IMR-90 (cell line): Measurements from ENCODE around the gene RIPK3. TPM values are rescaled to one million over a fixed set of nuclear protein-coding genes. Genes with fewer than 3 reads are reported as not detected.

Source experiments
- ATAC-seq: fragments of 200-7000 bp; cut with Tn5 transposase; 2 replicates; pipeline ENCODE4 v1.9.1; 2020; ENCODE audit warnings: low read depth, mild to moderate bottlenecking, moderate library complexity
- BruUV-seq: library from RNA; stranded (reverse); fragments of 400-500 nt; replicated peaks from 2 replicates; lab custom pipeline; 2021; lab: Mats Ljungman, UMichigan
- CTCF ChIA-PET: fragments of 300-600 bp; formaldehyde crosslinking; extraction: SDS; loops from one replicate; lab custom pipeline; 2021; ENCODE audit warnings: antibody characterized with exemption; lab: Yijun Ruan, JAX
- POLR2A ChIA-PET: fragments of 300-600 bp; sonication (Branson Sonifier 250); formaldehyde crosslinking; loops from one replicate; lab custom pipeline; 2022; ENCODE audit warnings: antibody characterized with exemption; ENCODE audit not compliant: unreplicated experiment; lab: Charles Lee
- DNase-seq: peaks from one replicate; pipeline ENCODE4 v3.0.0; 2013
- H2AFZ ChIP-seq: replicated peaks from 2 replicates; pipeline ENCODE3; 2013; ENCODE audit warnings: low read length, mild to moderate bottlenecking; ENCODE audit not compliant: poor library complexity
- H2AK5ac ChIP-seq: 2 replicates; pipeline ENCODE4 v1.6.1; 2013; ENCODE audit warnings: low read depth, low read length, inconsistent platforms
- H2AK9ac ChIP-seq: replicated peaks from 2 replicates; pipeline ENCODE3; 2013; ENCODE audit warnings: mild to moderate bottlenecking, low read depth, low read length, moderate library complexity; ENCODE audit not compliant: poor library complexity
- H2BK120ac ChIP-seq: 2 replicates; pipeline ENCODE4 v1.6.1; 2013; ENCODE audit warnings: low read depth, low read length, inconsistent platforms
- H2BK15ac ChIP-seq: 3 replicates; pipeline ENCODE4 v1.6.1; 2013; ENCODE audit warnings: low read depth, low read length, inconsistent platforms
- H2BK20ac ChIP-seq: 2 replicates; pipeline ENCODE4 v1.6.1; 2013; ENCODE audit warnings: low read depth, mild to moderate bottlenecking, inconsistent platforms, low read length, moderate library complexity
- H2BK5ac ChIP-seq: 2 replicates; pipeline ENCODE4 v1.6.1; 2013; ENCODE audit warnings: mild to moderate bottlenecking, low read depth, low read length, inconsistent platforms; ENCODE audit not compliant: poor library complexity, severe bottlenecking
- H3K14ac ChIP-seq: replicated peaks from 2 replicates; pipeline ENCODE4 v1.6.1; 2013; ENCODE audit warnings: low read depth, low read length, inconsistent platforms
- H3K18ac ChIP-seq: 2 replicates; pipeline ENCODE4 v1.6.1; 2013; ENCODE audit warnings: low read depth, low read length, control low read depth
- H3K23ac ChIP-seq: 2 replicates; pipeline ENCODE4 v1.6.1; 2013; ENCODE audit warnings: low read depth, low read length, inconsistent platforms
- H3K27ac ChIP-seq: 2 replicates; pipeline ENCODE4 v1.5.1; 2013; ENCODE audit warnings: mild to moderate bottlenecking, control low read depth, low read length; ENCODE audit not compliant: insufficient read depth
- H3K27me3 ChIP-seq: 2 replicates; pipeline ENCODE4 v1.6.1; 2013; ENCODE audit warnings: low read length; ENCODE audit not compliant: control insufficient read depth, insufficient read depth
- H3K36me3 ChIP-seq: 2 replicates; pipeline ENCODE4 v1.6.1; 2013; ENCODE audit warnings: low read length, mixed read lengths; ENCODE audit not compliant: control insufficient read depth, insufficient read depth
- H3K4ac ChIP-seq: 2 replicates; pipeline ENCODE4 v1.6.1; 2013; ENCODE audit warnings: low read depth, low read length, inconsistent platforms
- H3K4me1 ChIP-seq: 2 replicates; pipeline ENCODE4 v1.6.1; 2013; ENCODE audit warnings: low read length, mixed read lengths; ENCODE audit not compliant: control insufficient read depth, insufficient read depth
- H3K4me2 ChIP-seq: 2 replicates; pipeline ENCODE4 v1.6.1; 2013; ENCODE audit warnings: low read depth, mild to moderate bottlenecking, control low read depth, low read length, moderate library complexity
- H3K4me3 ChIP-seq: 2 replicates; pipeline ENCODE4 v1.5.1; 2013; ENCODE audit warnings: low read depth, mild to moderate bottlenecking, control low read depth, low read length, moderate library complexity; ENCODE audit not compliant: insufficient read depth
- H3K56ac ChIP-seq: 2 replicates; pipeline ENCODE4 v1.6.1; 2013; ENCODE audit warnings: low read length, inconsistent platforms; ENCODE audit not compliant: insufficient read depth; ENCODE audit errors: extremely low read depth
- H3K79me1 ChIP-seq, 2 experiments: 2 replicates each; pipeline ENCODE4 v1.6.1; 2013; ENCODE audit warnings: low read length in 2 of 2, inconsistent platforms in 1 of 2, low read depth in 1 of 2
- H3K9ac ChIP-seq: 2 replicates; pipeline ENCODE4 v1.6.1; 2013; ENCODE audit warnings: low read depth, low read length, control low read depth
- H3K9me1 ChIP-seq: 2 replicates; pipeline ENCODE4 v1.6.1; 2013; ENCODE audit warnings: low read length, inconsistent platforms; ENCODE audit not compliant: insufficient read depth
- H3K9me3 ChIP-seq: 2 replicates; pipeline ENCODE4 v1.6.1; 2013; ENCODE audit warnings: low read length; ENCODE audit not compliant: control insufficient read depth, insufficient read depth
- H4K20me1 ChIP-seq: 2 replicates; pipeline ENCODE4 v1.6.1; 2013; ENCODE audit warnings: low read length, inconsistent platforms; ENCODE audit not compliant: insufficient read depth
- H4K5ac ChIP-seq: 2 replicates; pipeline ENCODE4 v1.6.1; 2013; ENCODE audit warnings: mild to moderate bottlenecking, low read depth, low read length, control low read depth
- H4K8ac ChIP-seq, 2 experiments: 2 replicates each; pipeline ENCODE4 v1.6.1; 2013; ENCODE audit warnings: low read depth in 2 of 2, low read length in 2 of 2, control low read depth in 1 of 2, inconsistent platforms in 1 of 2
- H4K91ac ChIP-seq: 2 replicates; pipeline ENCODE4 v1.6.1; 2013; ENCODE audit warnings: low read depth, low read length, inconsistent platforms; ENCODE audit not compliant: insufficient read depth
- BHLHE40 ChIP-seq: fragments of 150-350 bp; IDR thresholded peaks from 2 replicates; pipeline ENCODE4 v1.6.1; 2016; ENCODE audit warnings: mild to moderate bottlenecking, low read depth, low read length
- CEBPB ChIP-seq: IDR thresholded peaks from 2 replicates; pipeline ENCODE4 v1.6.1; 2012; ENCODE audit warnings: low read depth, low read length, improper control_type of control experiment
- CHD1 ChIP-seq: IDR thresholded peaks from 2 replicates; pipeline ENCODE4 v1.6.1; 2012; ENCODE audit warnings: low read depth, low read length, improper control_type of control experiment
- ELK1 ChIP-seq: fragments of 150-350 bp; IDR thresholded peaks from 2 replicates; pipeline ENCODE4 v1.6.1; 2016; ENCODE audit warnings: low read depth, mild to moderate bottlenecking, low read length, moderate library complexity, borderline replicate concordance
- FOS ChIP-seq: fragments of 150-350 bp; IDR thresholded peaks from 2 replicates; pipeline ENCODE4 v1.6.1; 2016; ENCODE audit warnings: low read depth, low read length
- MAFK ChIP-seq: IDR thresholded peaks from 2 replicates; pipeline ENCODE4 v1.6.1; 2012; ENCODE audit warnings: low read depth, low read length, improper control_type of control experiment
- MXI1 ChIP-seq: IDR thresholded peaks from 2 replicates; pipeline ENCODE4 v1.6.1; 2012; ENCODE audit warnings: low read depth, mild to moderate bottlenecking, low read length, moderate library complexity, borderline replicate concordance
- NFE2L2 ChIP-seq: fragments of 150-350 bp; IDR thresholded peaks from 2 replicates; pipeline ENCODE4 v1.6.1; 2016; ENCODE audit warnings: low read depth, mild to moderate bottlenecking, low read length
- POLR2A ChIP-seq: IDR thresholded peaks from 2 replicates; pipeline ENCODE4 v1.6.1; 2012; ENCODE audit warnings: mild to moderate bottlenecking, low read depth, low read length
- RCOR1 ChIP-seq: IDR thresholded peaks from 2 replicates; pipeline ENCODE4 v1.6.1; 2012; ENCODE audit warnings: mild to moderate bottlenecking, low read length, improper control_type of control experiment; ENCODE audit not compliant: insufficient replicate concordance
- RFX5 ChIP-seq: IDR thresholded peaks from 2 replicates; pipeline ENCODE4 v1.8.0; 2012; ENCODE audit warnings: low read depth, mild to moderate bottlenecking, low read length, moderate library complexity
- SMC3 ChIP-seq: fragments of 150-350 bp; IDR thresholded peaks from 2 replicates; pipeline ENCODE4 v1.6.1; 2016; ENCODE audit warnings: low read depth, mild to moderate bottlenecking, antibody characterized with exemption, low read length, moderate library complexity
- USF2 ChIP-seq: fragments of 150-350 bp; IDR thresholded peaks from 2 replicates; pipeline ENCODE4 v1.6.1; 2017; ENCODE audit warnings: mild to moderate bottlenecking, antibody characterized with exemption, low read length, low read depth
- WGBS, 2 experiments: methylation state at CpG; one replicate each; pipeline versions ENCODE4 v1.1.5 to v1.1.7; 2013; ENCODE audit warnings: missing lambda C conversion rate in 2 of 2; ENCODE audit not compliant: insufficient read length in 1 of 2; ENCODE audit errors: extremely low coverage in 2 of 2; 5-methylcytosine and 5-hydroxymethylcytosine counted together
- dilution Hi-C: fragments of 300-500 bp; cut with HindIII; formaldehyde crosslinking; loops from one replicate; pipeline ENCODE4 v1.14.3; 2018; ENCODE audit warnings: low sequenced_read_pairs; ENCODE audit not compliant: unreplicated experiment
- in situ Hi-C: fragments of 300-500 bp; cut with MboI; formaldehyde crosslinking; loops from 3 replicates; pipeline ENCODE4 v1.14.3; 2019; ENCODE audit warnings: low sequenced_read_pairs, inconsistent platforms, mixed read lengths
- intact Hi-C: fragments of 100-400 bp; cut with micrococcal nuclease; formaldehyde crosslinking; loops from 2 replicates; pipeline ENCODE4 v1.10.0; 2022
- polyA plus RNA-seq, 3 experiments: library from polyadenylated mRNA; depleted of rRNA; stranded (reverse); fragments of >200 nt; gene quantifications; 2 replicates each; pipeline ENCODE4 v1.2.3, GENCODE V29; 2012; ENCODE audit warnings: low replicate concordance in 1 of 3
- total RNA-seq: library from RNA; depleted of rRNA; stranded (reverse); fragments of >200 nt; gene quantifications from 2 replicates; pipeline ENCODE4 v1.2.3, GENCODE V29; 2012

The RIPK3 gene
- total and polyA plus RNA-seq, 2 of the 4 experiments (the other 2 are of a cell fraction) = 0.09 TPM; not detected in 1

GRCh38 chr14:24286996-24287395, 52.8 kb downstream of the RIPK3 start:
- H3K9me1 ChIP-seq = no peaks in the 10 kb centered on the region; the same call in 1 of the 2 replicates
- no peak overlapping the region for H2BK20ac ChIP-seq
- POLR2A ChIA-PET = no interaction called here
- no peak overlapping the region for H3K14ac ChIP-seq
- dilution Hi-C loops = no loop called here
- no peaks in the 10 kb centered on the region for H3K27me3 ChIP-seq
- DNase-seq = no peak
- H3K4me3 ChIP-seq = no peak overlapping the region
- TF ChIP-seq CEBPB = no peak
- no peak for TF ChIP-seq NFE2L2
- no peak for TF ChIP-seq FOS
- TF ChIP-seq ELK1 = no peak
- no peak for TF ChIP-seq POLR2A
- no peak for TF ChIP-seq BHLHE40
- TF ChIP-seq CHD1 = no peak
- TF ChIP-seq RCOR1 = no peak
- TF ChIP-seq MAFK = no peak
- TF ChIP-seq MXI1 = no peak
- no peak for TF ChIP-seq SMC3
- no peak for TF ChIP-seq USF2
- TF ChIP-seq RFX5 = no peak
- in situ Hi-C loops = no loop called here
- no peak overlapping the region for H3K18ac ChIP-seq
- CTCF ChIA-PET = interaction anchor here (0.6 to 1.1 kb wide), 2 partner anchors 10 to 150 kb away, joined by 3 to 4 read pairs; no protein-coding TSS in a partner anchor
- no peak overlapping the region for H3K56ac ChIP-seq
- H3K9me3 ChIP-seq = no peaks in the 10 kb centered on the region
- H2AK9ac ChIP-seq = no peak overlapping the region
- H2BK15ac ChIP-seq = no peak overlapping the region
- no peak overlapping the region for H2BK120ac ChIP-seq
- no peak overlapping the region for H4K91ac ChIP-seq
- no peak overlapping the region for H2BK5ac ChIP-seq
- no peak overlapping the region for H2AFZ ChIP-seq
- no peak overlapping the region for H2AK5ac ChIP-seq
- WGBS, 2 experiments = 100% methylated on average over 3 of the region's 5 CpGs; no CpG with 5 or more reads in 1 of the 2 experiments
- H3K23ac ChIP-seq = no peak overlapping the region
- no peaks in the 10 kb centered on the region for H3K4me1 ChIP-seq
- no peak overlapping the region for H3K9ac ChIP-seq
- no peak overlapping the region for H4K8ac ChIP-seq
- H3K36me3 ChIP-seq = peaks cover 19% of the 10 kb centered on the region
- H4K5ac ChIP-seq = no peak overlapping the region
- intact Hi-C loops = no loop called here
- ATAC-seq = no peak
- H3K79me1 ChIP-seq = peaks cover 0 to 7% of the 10 kb centered on the region in 2 experiments; a peak in 1 of 4 replicates
- BruUV-seq = no TSS peak
- H3K27ac ChIP-seq = no peak overlapping the region
- no peak overlapping the region for H3K4ac ChIP-seq
- H4K20me1 ChIP-seq = no peaks in the 10 kb centered on the region; the same call in 1 of the 2 replicates
- no peak overlapping the region for H3K4me2 ChIP-seq
